Neural crest cell (in vitro differentiated cells): Measurements from ENCODE around the gene TERT. TPM values are rescaled to one million over a fixed set of nuclear protein-coding genes. Genes with fewer than 3 reads are reported as not detected.

ENCODE experiments used
- DNase-seq: peaks from one replicate; pipeline ENCODE4 v3.0.0; 2021; ENCODE audit warnings: low read depth, mixed read lengths, low spot score
- H3K27ac Mint-ChIP-seq: one replicate; pipeline ENCODE4 v1.8.0; 2021; ENCODE audit warnings: mild to moderate bottlenecking, mixed read lengths; ENCODE audit not compliant: unreplicated experiment
- H3K27me3 Mint-ChIP-seq: 2 replicates; pipeline ENCODE4 v1.8.0; 2021; ENCODE audit warnings: low read depth, mild to moderate bottlenecking, mixed read lengths
- H3K36me3 Mint-ChIP-seq: 2 replicates; pipeline ENCODE4 v1.8.0; 2021; ENCODE audit warnings: low read depth, mild to moderate bottlenecking, mixed read lengths
- H3K4me1 Mint-ChIP-seq: 2 replicates; pipeline ENCODE4 v1.8.0; 2021; ENCODE audit warnings: mixed read lengths
- H3K4me3 Mint-ChIP-seq: one replicate; pipeline ENCODE4 v1.8.0; 2021; ENCODE audit warnings: mild to moderate bottlenecking, mixed read lengths
- H3K9me3 Mint-ChIP-seq: 2 replicates; pipeline ENCODE4 v1.8.0; 2021; ENCODE audit warnings: mixed read lengths
- total RNA-seq: library from RNA; stranded (reverse); gene quantifications from 2 replicates; pipeline ENCODE4 v1.2.1, GENCODE V29; 2021
- TF ChIP-seq, protein P1 (sequence below): fragments of 200-600 bp; sonication (generic); conservative IDR thresholded peaks from 2 replicates; pipeline ENCODE4 v1.5.0; 2021; ENCODE audit warnings: antibody characterized with exemption, mild to moderate bottlenecking

TERT gene
- total RNA-seq, 1 donor from 2014 or later = 5.6 TPM

- TF ChIP-seq, protein P1, sequence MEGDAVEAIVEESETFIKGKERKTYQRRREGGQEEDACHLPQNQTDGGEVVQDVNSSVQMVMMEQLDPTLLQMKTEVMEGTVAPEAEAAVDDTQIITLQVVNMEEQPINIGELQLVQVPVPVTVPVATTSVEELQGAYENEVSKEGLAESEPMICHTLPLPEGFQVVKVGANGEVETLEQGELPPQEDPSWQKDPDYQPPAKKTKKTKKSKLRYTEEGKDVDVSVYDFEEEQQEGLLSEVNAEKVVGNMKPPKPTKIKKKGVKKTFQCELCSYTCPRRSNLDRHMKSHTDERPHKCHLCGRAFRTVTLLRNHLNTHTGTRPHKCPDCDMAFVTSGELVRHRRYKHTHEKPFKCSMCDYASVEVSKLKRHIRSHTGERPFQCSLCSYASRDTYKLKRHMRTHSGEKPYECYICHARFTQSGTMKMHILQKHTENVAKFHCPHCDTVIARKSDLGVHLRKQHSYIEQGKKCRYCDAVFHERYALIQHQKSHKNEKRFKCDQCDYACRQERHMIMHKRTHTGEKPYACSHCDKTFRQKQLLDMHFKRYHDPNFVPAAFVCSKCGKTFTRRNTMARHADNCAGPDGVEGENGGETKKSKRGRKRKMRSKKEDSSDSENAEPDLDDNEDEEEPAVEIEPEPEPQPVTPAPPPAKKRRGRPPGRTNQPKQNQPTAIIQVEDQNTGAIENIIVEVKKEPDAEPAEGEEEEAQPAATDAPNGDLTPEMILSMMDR = no peak
- no peaks in the 10 kb centered on the region for H3K27me3 Mint-ChIP-seq
- H3K36me3 Mint-ChIP-seq = no peaks in the 10 kb centered on the region
- no peak overlapping the region for H3K27ac Mint-ChIP-seq
- DNase-seq = no peak
- H3K4me1 Mint-ChIP-seq = no peaks in the 10 kb centered on the region
- no peak overlapping the region for H3K4me3 Mint-ChIP-seq
- peaks cover 1% of the 10 kb centered on the region for H3K9me3 Mint-ChIP-seq
These were observed 84.0 kb downstream of the TERT start for GRCh38 chr5:1210832-1211251.

DNA sequence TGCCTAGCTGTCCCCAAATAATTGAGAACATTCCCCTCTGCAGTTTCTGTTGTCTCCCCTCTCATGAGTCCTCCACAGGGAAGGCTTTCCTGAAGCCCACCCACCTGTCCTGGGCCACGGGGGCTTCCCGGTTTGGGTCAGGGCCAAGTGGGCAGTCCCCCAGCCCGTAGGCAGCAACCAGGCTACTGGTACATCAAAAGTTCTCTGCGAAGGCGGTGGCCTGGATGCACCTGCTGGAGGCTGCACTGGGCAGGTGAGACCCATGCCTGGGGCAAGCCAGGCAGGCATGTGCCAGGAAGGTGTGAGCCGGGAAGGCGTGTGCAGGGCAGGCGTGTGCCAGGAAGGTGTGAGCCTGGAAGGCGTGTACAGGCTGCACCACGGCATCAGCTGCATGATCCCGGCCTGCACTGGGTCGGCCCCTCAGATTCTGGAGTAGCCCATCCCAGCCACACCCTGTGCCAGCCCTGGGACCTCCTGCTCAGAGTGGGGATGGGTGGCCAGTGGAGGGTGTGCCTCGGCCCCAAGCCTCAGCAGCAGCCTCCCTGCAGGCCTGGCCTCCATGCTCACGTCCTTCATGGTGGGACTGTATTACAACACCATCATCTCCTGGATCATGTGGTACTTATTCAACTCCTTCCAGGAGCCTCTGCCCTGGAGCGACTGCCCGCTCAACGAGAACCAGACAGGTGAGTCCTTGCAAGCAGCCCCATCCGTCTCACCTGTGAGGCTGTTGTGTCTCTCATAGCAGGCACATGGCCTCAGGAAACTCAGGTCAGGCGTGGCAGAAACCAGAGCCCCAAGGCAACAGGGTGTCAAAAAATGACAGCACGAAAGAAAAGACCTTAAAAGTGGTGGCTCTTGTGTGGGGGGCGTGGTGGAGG, 84.7 kb downstream of the TERT start:
- peaks cover 4% of the 10 kb centered on the region for H3K27me3 Mint-ChIP-seq
- no peak overlapping the region for H3K4me3 Mint-ChIP-seq
- no peak for DNase-seq
- TF ChIP-seq, protein P1 = no peak
- no peaks in the 10 kb centered on the region for H3K9me3 Mint-ChIP-seq
- H3K36me3 Mint-ChIP-seq = no peaks in the 10 kb centered on the region
- H3K27ac Mint-ChIP-seq = no peak overlapping the region
- H3K4me1 Mint-ChIP-seq = peaks cover 2% of the 10 kb centered on the region

- TF ChIP-seq, protein P1 = no peak
- Mint-ChIP-seq H3K9me3 (no peaks in the 10 kb centered on the region), H3K27me3 (peaks cover 8% of the 10 kb centered on the region), H3K4me3 (no peak overlapping the region), H3K36me3 (no peaks in the 10 kb centered on the region), H3K27ac (no peak overlapping the region), H3K4me1 (peaks cover 8% of the 10 kb centered on the region)
- no peak for DNase-seq
These were observed 85.4 kb downstream of the TERT start for GRCh38 chr5:1209489-1209852.

DNA sequence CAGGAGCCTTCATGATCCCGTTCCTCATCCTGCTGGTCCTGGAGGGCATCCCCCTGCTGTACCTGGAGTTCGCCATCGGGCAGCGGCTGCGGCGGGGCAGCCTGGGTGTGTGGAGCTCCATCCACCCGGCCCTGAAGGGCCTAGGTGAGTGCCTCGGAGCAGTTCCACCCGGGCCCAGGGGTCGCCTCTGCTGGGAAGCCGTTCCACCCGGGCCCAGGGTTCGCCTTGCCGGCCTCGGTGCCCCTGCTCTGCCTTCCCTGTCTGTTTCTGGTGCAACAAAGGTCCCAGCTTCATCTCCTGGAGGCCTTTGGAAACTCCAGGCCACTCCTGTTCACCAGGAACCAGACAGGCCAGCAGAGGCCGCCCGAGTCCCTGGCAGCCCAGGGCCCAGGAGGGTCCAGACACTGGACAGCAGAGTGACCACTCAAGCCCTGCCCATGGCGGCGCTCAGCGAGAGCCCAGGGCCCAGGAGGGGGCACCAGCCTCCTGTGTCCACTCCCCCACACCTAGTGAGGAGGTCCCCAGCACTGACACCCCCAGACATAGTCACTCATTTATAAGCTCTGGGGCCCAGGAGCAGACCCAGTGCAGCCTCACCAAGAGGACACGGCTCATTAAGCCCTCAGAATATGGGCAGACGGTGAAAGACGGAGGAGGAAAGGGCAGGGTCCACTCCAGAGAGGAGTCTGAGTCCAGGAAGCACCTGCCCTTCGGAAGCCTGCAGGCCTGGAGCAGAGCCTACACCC, 86.0 kb downstream of the TERT start:
- Mint-ChIP-seq H3K27ac (no peak overlapping the region), H3K27me3 (peaks cover 8% of the 10 kb centered on the region), H3K4me3 (no peak overlapping the region), H3K36me3 (no peaks in the 10 kb centered on the region), H3K9me3 (no peaks in the 10 kb centered on the region), H3K4me1 (peaks cover 8% of the 10 kb centered on the region)
- DNase-seq = peak; percentile 45
- TF ChIP-seq, protein P1 = peak; percentile 37

GRCh38 chr5:1208221-1208742, 86.6 kb downstream of the TERT start:
- no peak for DNase-seq
- Mint-ChIP-seq H3K27me3 (peaks cover 8% of the 10 kb centered on the region), H3K27ac (no peak overlapping the region), H3K9me3 (no peaks in the 10 kb centered on the region), H3K36me3 (no peaks in the 10 kb centered on the region), H3K4me1 (peaks cover 8% of the 10 kb centered on the region), H3K4me3 (no peak overlapping the region)
- TF ChIP-seq, protein P1 = no peak
